Stomach (tissue), 9 donors: ENCODE data around the gene HMGCS1. TPM values are rescaled to one million over a fixed set of nuclear protein-coding genes. Genes with fewer than 3 reads are reported as not detected.

Experiments
- DNase-seq, 2 donors: peaks; one replicate each; pipeline versions ENCODE4 v3.0.0 to v3.0.0-alpha.2; 2013 to 2019
- H3K27ac ChIP-seq, 5 donors: fragments of 200-600 bp in 4 of 5; sonication (generic) in 4 of 5; one replicate each; pipeline ENCODE4 v1.5.1; 2013 to 2019; ENCODE audit warnings: mild to moderate bottlenecking in 1 of 5, moderate library complexity in 1 of 5
- H3K27me3 ChIP-seq, 3 donors: fragments of 200-600 bp; sonication (generic); one replicate each; pipeline ENCODE4 v1.5.1; 2017 to 2019; ENCODE audit warnings: mixed run types in 1 of 3
- H3K36me3 ChIP-seq, 4 donors: fragments of 200-600 bp; sonication (generic); 1 replicate in 3 of 4; 2 replicates in 1 of 4; pipeline ENCODE4 v1.5.1; 2016 to 2019
- H3K4me1 ChIP-seq, 4 donors: fragments of 200-600 bp; sonication (generic); one replicate each; pipeline ENCODE4 v1.5.1; 2016 to 2019
- H3K4me3 ChIP-seq, 4 donors: fragments of 200-600 bp; sonication (generic) in 3 of 4; one replicate each; pipeline ENCODE4 v1.5.1; 2016 to 2019; ENCODE audit warnings: mild to moderate bottlenecking in 1 of 4
- H3K9me3 ChIP-seq, 4 donors: fragments of 200-600 bp; sonication (generic); one replicate each; pipeline ENCODE4 v1.5.1; 2016 to 2019
- CTCF ChIP-seq, 7 experiments: fragments of 450-650 bp in 4 of 7; fragments of 200-600 bp in 3 of 7; sonication (generic) in 3 of 7; IDR thresholded peaks; one replicate each; pipeline ENCODE4 v1.5.1; 2016 to 2019; ENCODE audit warnings: antibody characterized with exemption in 7 of 7, control low read depth in 2 of 7, mild to moderate bottlenecking in 1 of 7
- EP300 ChIP-seq: sonication (generic); formaldehyde crosslinking; IDR thresholded peaks from one replicate; pipeline ENCODE4 v1.6.1; 2017; ENCODE audit warnings: antibody characterized with exemption
- POLR2A ChIP-seq, 4 donors: fragments of 450-650 bp; IDR thresholded peaks; one replicate each; pipeline ENCODE4 v1.6.1; 2016; ENCODE audit warnings: antibody characterized with exemption in 4 of 4, control low read depth in 2 of 4, mild to moderate bottlenecking in 1 of 4, moderate library complexity in 1 of 4
- POLR2AphosphoS5 ChIP-seq, 3 donors: sonication (generic); formaldehyde crosslinking; IDR thresholded peaks; one replicate each; pipeline ENCODE4 v1.6.1; 2016; ENCODE audit warnings: antibody characterized with exemption in 3 of 3
- WGBS, 5 donors: extraction: QIAGEN DNeasy Blood & Tissue Kit in 3 of 5; methylation state at CpG; one replicate each; pipeline versions ENCODE4 v1.1.5 to v1.1.7; 2013 to 2018; 5-methylcytosine and 5-hydroxymethylcytosine counted together
- intact Hi-C: fragments of 100-400 bp; cut with DNase I; formaldehyde crosslinking; loops from one replicate; pipeline ENCODE4 v1.15.1; 2023; ENCODE audit warnings: low total_unique reads
- polyA plus RNA-seq, 3 donors: library from polyadenylated mRNA; stranded (reverse); fragments of 200-250 nt; gene quantifications; one replicate each; pipeline ENCODE4 v1.2.3, GENCODE V29; 2013
- total RNA-seq, 5 donors: library from RNA; depleted of rRNA; stranded (reverse); fragments of >200 nt; gene quantifications; one replicate each; pipeline versions ENCODE4 v1.1.0 to v1.2.3, GENCODE V29; 2014 to 2016
- donor health status: healthy with polysubstance abuse.
- donor health status: Bipolar disorder and iron deficiency.
- donor health status: healthy.

HMGCS1 gene
- total and polyA plus RNA-seq, 8 donors: 2.9 to 97.9 (median 46.3) TPM

- TF ChIP-seq POLR2A (IDR thresholded peaks at IDR 0.05) (no peak), EP300 (no peak), POLR2AphosphoS5 (IDR thresholded peaks at IDR 0.05) (no peak), CTCF (IDR thresholded peaks at IDR 0.05) (no peak)
- WGBS, 5 donors: 44 to 68% (median 54%) methylated on average over 2 of the region's 2 CpGs
- intact Hi-C loops: no loop called here
These were observed 18.0 kb downstream of the HMGCS1 start for GRCh38 chr5:43295202-43295601.

GRCh38 chr5:43294226-43294625 is 19.0 kb downstream of the HMGCS1 start:
- Histone ChIP-seq H3K9me3 (no peaks in the 10 kb centered on the region), H3K27ac (no peak overlapping the region), H3K27me3 (no peaks in the 10 kb centered on the region), H3K36me3 (peaks cover 33 to 98% (median 91%) of the 10 kb centered on the region in 4 donors), H3K4me1 (peaks cover 0 to 4% (median 0%) of the 10 kb centered on the region in 4 donors), H3K4me3 (no peak overlapping the region)
- no peak for DNase-seq
- intact Hi-C loops: no loop called here
- TF ChIP-seq EP300 (no peak), POLR2A (IDR thresholded peaks at IDR 0.05) (no peak), CTCF (IDR thresholded peaks at IDR 0.05) (no peak)

More at GRCh38 chr5:43295202-43295601, 18.0 kb downstream of the HMGCS1 start:
- Histone ChIP-seq H3K27ac (no peak overlapping the region), H3K27me3 (no peaks in the 10 kb centered on the region), H3K36me3 (peaks cover 33 to 92% (median 91%) of the 10 kb centered on the region in 4 donors), H3K4me1 (peaks cover 0 to 4% (median 0%) of the 10 kb centered on the region in 4 donors), H3K4me3 (no peak overlapping the region), H3K9me3 (no peaks in the 10 kb centered on the region)
- no peak for DNase-seq

- H3K27me3 ChIP-seq: no peaks in the 10 kb centered on the region
- intact Hi-C loops: no loop called here
- peaks cover 15 to 96% (median 88%) of the 10 kb centered on the region in 4 donors for H3K36me3 ChIP-seq
- 50 to 73% (median 61%) methylated on average over 2 of the region's 2 CpGs for WGBS, 5 donors
- TF ChIP-seq CTCF (IDR thresholded peaks at IDR 0.05) (no peak), EP300 (no peak), POLR2AphosphoS5 (IDR thresholded peaks at IDR 0.05) (no peak), POLR2A (IDR thresholded peaks at IDR 0.05) (no peak)
- H3K9me3 ChIP-seq: no peaks in the 10 kb centered on the region
- H3K27ac ChIP-seq: no peak overlapping the region
- peaks cover 0 to 4% (median 0%) of the 10 kb centered on the region in 4 donors for H3K4me1 ChIP-seq
- DNase-seq: no peak
- no peak overlapping the region for H3K4me3 ChIP-seq
These were observed 22.5 kb downstream of the HMGCS1 start for GRCh38 chr5:43290726-43291125.

GRCh38 chr5:43288269-43288831 is 24.9 kb downstream of the HMGCS1 start:
- intact Hi-C loops: no loop called here
- peaks cover 3 to 72% (median 65%) of the 10 kb centered on the region in 4 donors for H3K36me3 ChIP-seq
- no peaks in the 10 kb centered on the region for H3K4me1 ChIP-seq
- 82 to 97% (median 90%) methylated on average over 1 of the region's 1 CpG for WGBS, 5 donors
- DNase-seq: no peak
- H3K27me3 ChIP-seq: no peaks in the 10 kb centered on the region
- H3K4me3 ChIP-seq: no peak overlapping the region
- no peak overlapping the region for H3K27ac ChIP-seq
- no peak for TF ChIP-seq POLR2A (IDR thresholded peaks at IDR 0.05)
- TF ChIP-seq POLR2AphosphoS5 (IDR thresholded peaks at IDR 0.05): no peak
- no peak for TF ChIP-seq CTCF (IDR thresholded peaks at IDR 0.05)
- no peak for TF ChIP-seq EP300
- H3K9me3 ChIP-seq: no peaks in the 10 kb centered on the region
